HCT116 (cell line): Measurements from ENCODE around the gene ZNF333. TPM values are rescaled to one million over a fixed set of nuclear protein-coding genes. Genes with fewer than 3 reads are reported as not detected.

Source experiments
- ATAC-seq: fragments of 200-7000 bp; cut with Tn5 transposase; 2 replicates; pipeline ENCODE4 v1.9.1; 2020; ENCODE audit warnings: mild to moderate bottlenecking, moderate library complexity
- BruUV-seq: library from RNA; stranded (reverse); fragments of 400-500 nt; replicated peaks from 2 replicates; lab custom pipeline; 2021; lab: Mats Ljungman, UMichigan
- CTCF ChIA-PET: fragments of 300-600 bp; sonication (Branson Sonifier 250); formaldehyde crosslinking; loops from one replicate; lab custom pipeline; 2021; ENCODE audit warnings: antibody characterized with exemption; lab: Charles Lee
- POLR2A ChIA-PET: fragments of 300-600, 350-600 bp; sonication (Branson Sonifier 250); formaldehyde crosslinking; loops from one replicate; lab custom pipeline; 2021; ENCODE audit warnings: antibody characterized with exemption; lab: Charles Lee
- RAD21 ChIA-PET, 2 experiments: fragments of 300-600 bp; sonication (Branson Sonifier 250); formaldehyde crosslinking; loops; one replicate each; lab custom pipeline; 2023; ENCODE audit warnings: low total read pairs in 2 of 2; ENCODE audit not compliant: uncharacterized antibody in 2 of 2, unreplicated experiment in 2 of 2, low non-redundant PET in 1 of 2; lab: Charles Lee
- DNase-seq: peaks from one replicate; pipeline ENCODE4 v3.0.0-alpha.2; 2010; ENCODE audit warnings: low read depth, low spot score
- H2AFZ ChIP-seq: fragments of 200-600 bp; shearing (Covaris generic), sonication (generic); 2 replicates; pipeline ENCODE4 v1.6.1; 2017; ENCODE audit warnings: low read depth, mixed run types, mixed read lengths, antibody characterized with exemption, low read length; ENCODE audit not compliant: poor library complexity, severe bottlenecking
- H3K27ac ChIP-seq: 2 replicates; pipeline ENCODE4 v1.5.1; 2012; ENCODE audit warnings: low read depth, low read length
- H3K27me3 ChIP-seq: fragments of 200-600 bp; sonication (generic); 2 replicates; pipeline ENCODE4 v1.6.1; 2016; ENCODE audit warnings: mixed run types, low read length, mixed read lengths; ENCODE audit not compliant: insufficient read depth
- H3K36me3 ChIP-seq, 2 experiments: fragments of 200-500 bp in 1 of 2; fragments of 200-600 bp in 1 of 2; sonication (Bioruptor generic) in 1 of 2; sonication (generic) in 1 of 2; 2 replicates each; pipeline versions ENCODE4 v1.5.1 to v1.6.1; 2014 to 2016; ENCODE audit warnings: low read length in 2 of 2, inconsistent platforms in 1 of 2, mixed read lengths in 1 of 2, mixed run types in 1 of 2; ENCODE audit not compliant: insufficient read depth in 2 of 2, control insufficient read depth in 1 of 2
- H3K4me1 ChIP-seq, 2 experiments: fragments of 200-600 bp in 1 of 2; sonication (generic) in 1 of 2; 2 replicates each; pipeline versions ENCODE4 v1.5.1 to v1.6.1; 2012 to 2017; ENCODE audit warnings: low read length in 2 of 2, inconsistent platforms in 1 of 2, mild to moderate bottlenecking in 1 of 2, mixed read lengths in 1 of 2, mixed run types in 1 of 2, moderate library complexity in 1 of 2; ENCODE audit not compliant: insufficient read depth in 2 of 2, control insufficient read depth in 1 of 2
- H3K4me2 ChIP-seq: fragments of 200-600 bp; sonication (generic); 2 replicates; pipeline ENCODE4 v1.6.1; 2017; ENCODE audit warnings: mixed run types, low read length, mixed read lengths
- H3K4me3 ChIP-seq, 2 experiments: fragments of 200-600 bp in 1 of 2; sonication (generic) in 1 of 2; replicated peaks in 1 of 2; 2 replicates each; pipeline ENCODE4 v1.5.1; 2011 to 2016; ENCODE audit warnings: low read length in 2 of 2, control low read depth in 1 of 2, low read depth in 1 of 2, mild to moderate bottlenecking in 1 of 2, mixed read lengths in 1 of 2, mixed run types in 1 of 2
- H3K79me2 ChIP-seq: fragments of 200-600 bp; sonication (generic); 2 replicates; pipeline ENCODE4 v1.6.1; 2017; ENCODE audit warnings: mild to moderate bottlenecking, mixed run types, low read length, moderate library complexity, mixed read lengths; ENCODE audit not compliant: insufficient read depth
- H3K9ac ChIP-seq: fragments of 200-600 bp; sonication (generic); 2 replicates; pipeline ENCODE4 v1.6.1; 2016; ENCODE audit warnings: low read length, mixed read lengths
- H3K9me2 ChIP-seq: fragments of 200-600 bp; sonication (generic), shearing (Covaris generic); 2 replicates; pipeline ENCODE4 v1.6.1; 2017; ENCODE audit warnings: mixed run types, mild to moderate bottlenecking, moderate library complexity; ENCODE audit not compliant: insufficient read depth
- H3K9me3 ChIP-seq, 2 experiments: fragments of 200-500 bp in 1 of 2; fragments of 200-600 bp in 1 of 2; sonication (Bioruptor generic) in 1 of 2; sonication (generic) in 1 of 2; 2 replicates each; pipeline ENCODE4 v1.6.1; 2014 to 2017; ENCODE audit warnings: low read length in 2 of 2, mixed read lengths in 2 of 2, inconsistent platforms in 1 of 2, low read depth in 1 of 2, mild to moderate bottlenecking in 1 of 2, mixed run types in 1 of 2, moderate library complexity in 1 of 2; ENCODE audit not compliant: control insufficient read depth in 1 of 2, insufficient read depth in 1 of 2
- H4K20me1 ChIP-seq: fragments of 200-600 bp; sonication (generic), shearing (Covaris generic); 2 replicates; pipeline ENCODE4 v1.6.1; 2017; ENCODE audit warnings: mixed run types, mild to moderate bottlenecking, moderate library complexity; ENCODE audit not compliant: insufficient read depth
- CBX3 ChIP-seq: IDR thresholded peaks from 2 replicates; pipeline ENCODE4 v1.6.1; 2012; ENCODE audit warnings: low read depth
- CEBPB ChIP-seq: IDR thresholded peaks from 2 replicates; pipeline ENCODE4 v1.6.1; 2012; ENCODE audit warnings: low read depth
- CTCF ChIP-seq, 3 experiments: fragments of 200-600 bp in 1 of 3; sonication (generic) in 1 of 3; IDR thresholded peaks in 2 of 3; conservative IDR thresholded peaks in 1 of 3; 2 replicates each; pipeline ENCODE4 v1.5.1; 2012 to 2017; ENCODE audit warnings: low read depth in 2 of 3, low read length in 2 of 3, antibody characterized with exemption in 1 of 3, borderline replicate concordance in 1 of 3, control low read depth in 1 of 3, mild to moderate bottlenecking in 1 of 3, mixed read lengths in 1 of 3, mixed run types in 1 of 3, moderate library complexity in 1 of 3; ENCODE audit not compliant: insufficient read depth in 1 of 3
- EGR1 ChIP-seq: IDR thresholded peaks from 2 replicates; pipeline ENCODE4 v1.6.1; 2012; ENCODE audit warnings: low read depth
- JUND ChIP-seq: IDR thresholded peaks from 2 replicates; pipeline ENCODE4 v1.6.1; 2012
- POLR2AphosphoS5 ChIP-seq: IDR thresholded peaks from 2 replicates; pipeline ENCODE4 v1.6.1; 2011; ENCODE audit warnings: mild to moderate bottlenecking, low read depth, low read length, moderate library complexity
- SP1 ChIP-seq: IDR thresholded peaks from 2 replicates; pipeline ENCODE4 v1.6.1; 2012; ENCODE audit warnings: low read depth
- YY1 ChIP-seq: IDR thresholded peaks from 2 replicates; pipeline ENCODE4 v1.6.1; 2011; ENCODE audit warnings: low read length, low read depth, moderate library complexity, mild to moderate bottlenecking; ENCODE audit not compliant: insufficient replicate concordance; ENCODE audit errors: extremely low read depth
- ZNF274 ChIP-seq: fragments of 200-500 bp; sonication (Bioruptor generic); IDR thresholded peaks from 2 replicates; pipeline ENCODE4 v1.6.1; 2014; ENCODE audit warnings: mild to moderate bottlenecking, low read depth, low read length, inconsistent platforms
- intact Hi-C: fragments of 100-400 bp; cut with micrococcal nuclease; formaldehyde crosslinking; loops from 2 replicates; pipeline ENCODE4 v1.10.0; 2022
- total RNA-seq: library from RNA; stranded (reverse); gene quantifications from one replicate; pipeline ENCODE4 v1.2.1, GENCODE V29; 2021; ENCODE audit not compliant: unreplicated experiment
- TF ChIP-seq, protein P1 (sequence below): IDR thresholded peaks from 2 replicates; pipeline ENCODE4 v1.6.1; 2011; ENCODE audit warnings: mild to moderate bottlenecking, low read length, moderate library complexity; ENCODE audit not compliant: insufficient replicate concordance; ENCODE audit errors: extremely low read depth
- TF ChIP-seq, protein P2 (sequence below): IDR thresholded peaks from 2 replicates; pipeline ENCODE4 v1.6.1; 2012; ENCODE audit warnings: low read depth

ZNF333 gene
- total RNA-seq, 1 experiment from 2014 or later, result 9.2 TPM

- no peak overlapping the region for H3K4me2 ChIP-seq
- ATAC-seq, result no peak
- TF ChIP-seq EGR1 (no peak), POLR2AphosphoS5 (no peak), SP1 (no peak), JUND (no peak), CBX3 (no peak), YY1 (no peak), ZNF274 (no peak), CEBPB (no peak), CTCF (IDR thresholded peaks at IDR 0.05 in 2 of 3, conservative IDR thresholded peaks at IDR 0.05 in 1 of 3; ENCODE audit: borderline replicate concordance in 1 of 3, insufficient read depth in 1 of 3, low read depth in 2 of 3, low read length in 2 of 3) (no peak)
- TF ChIP-seq, protein P1, sequence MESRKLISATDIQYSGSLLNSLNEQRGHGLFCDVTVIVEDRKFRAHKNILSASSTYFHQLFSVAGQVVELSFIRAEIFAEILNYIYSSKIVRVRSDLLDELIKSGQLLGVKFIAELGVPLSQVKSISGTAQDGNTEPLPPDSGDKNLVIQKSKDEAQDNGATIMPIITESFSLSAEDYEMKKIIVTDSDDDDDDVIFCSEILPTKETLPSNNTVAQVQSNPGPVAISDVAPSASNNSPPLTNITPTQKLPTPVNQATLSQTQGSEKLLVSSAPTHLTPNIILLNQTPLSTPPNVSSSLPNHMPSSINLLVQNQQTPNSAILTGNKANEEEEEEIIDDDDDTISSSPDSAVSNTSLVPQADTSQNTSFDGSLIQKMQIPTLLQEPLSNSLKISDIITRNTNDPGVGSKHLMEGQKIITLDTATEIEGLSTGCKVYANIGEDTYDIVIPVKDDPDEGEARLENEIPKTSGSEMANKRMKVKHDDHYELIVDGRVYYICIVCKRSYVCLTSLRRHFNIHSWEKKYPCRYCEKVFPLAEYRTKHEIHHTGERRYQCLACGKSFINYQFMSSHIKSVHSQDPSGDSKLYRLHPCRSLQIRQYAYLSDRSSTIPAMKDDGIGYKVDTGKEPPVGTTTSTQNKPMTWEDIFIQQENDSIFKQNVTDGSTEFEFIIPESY, result no peak
- TF ChIP-seq, protein P2, sequence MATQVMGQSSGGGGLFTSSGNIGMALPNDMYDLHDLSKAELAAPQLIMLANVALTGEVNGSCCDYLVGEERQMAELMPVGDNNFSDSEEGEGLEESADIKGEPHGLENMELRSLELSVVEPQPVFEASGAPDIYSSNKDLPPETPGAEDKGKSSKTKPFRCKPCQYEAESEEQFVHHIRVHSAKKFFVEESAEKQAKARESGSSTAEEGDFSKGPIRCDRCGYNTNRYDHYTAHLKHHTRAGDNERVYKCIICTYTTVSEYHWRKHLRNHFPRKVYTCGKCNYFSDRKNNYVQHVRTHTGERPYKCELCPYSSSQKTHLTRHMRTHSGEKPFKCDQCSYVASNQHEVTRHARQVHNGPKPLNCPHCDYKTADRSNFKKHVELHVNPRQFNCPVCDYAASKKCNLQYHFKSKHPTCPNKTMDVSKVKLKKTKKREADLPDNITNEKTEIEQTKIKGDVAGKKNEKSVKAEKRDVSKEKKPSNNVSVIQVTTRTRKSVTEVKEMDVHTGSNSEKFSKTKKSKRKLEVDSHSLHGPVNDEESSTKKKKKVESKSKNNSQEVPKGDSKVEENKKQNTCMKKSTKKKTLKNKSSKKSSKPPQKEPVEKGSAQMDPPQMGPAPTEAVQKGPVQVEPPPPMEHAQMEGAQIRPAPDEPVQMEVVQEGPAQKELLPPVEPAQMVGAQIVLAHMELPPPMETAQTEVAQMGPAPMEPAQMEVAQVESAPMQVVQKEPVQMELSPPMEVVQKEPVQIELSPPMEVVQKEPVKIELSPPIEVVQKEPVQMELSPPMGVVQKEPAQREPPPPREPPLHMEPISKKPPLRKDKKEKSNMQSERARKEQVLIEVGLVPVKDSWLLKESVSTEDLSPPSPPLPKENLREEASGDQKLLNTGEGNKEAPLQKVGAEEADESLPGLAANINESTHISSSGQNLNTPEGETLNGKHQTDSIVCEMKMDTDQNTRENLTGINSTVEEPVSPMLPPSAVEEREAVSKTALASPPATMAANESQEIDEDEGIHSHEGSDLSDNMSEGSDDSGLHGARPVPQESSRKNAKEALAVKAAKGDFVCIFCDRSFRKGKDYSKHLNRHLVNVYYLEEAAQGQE, result no peak
- H4K20me1 ChIP-seq, result no peaks in the 10 kb centered on the region
- no peaks in the 10 kb centered on the region for H3K4me1 ChIP-seq
- H3K79me2 ChIP-seq, result no peaks in the 10 kb centered on the region
- DNase-seq, result no peak
- no peak overlapping the region for H3K4me3 ChIP-seq
- no peaks in the 10 kb centered on the region for H3K27me3 ChIP-seq
- H2AFZ ChIP-seq, result no peak overlapping the region
- intact Hi-C loops, result no loop called here
- no peak overlapping the region for H3K9ac ChIP-seq
- ChIA-PET POLR2A (no interaction called here), RAD21 (no interaction called here), CTCF (no interaction called here)
- no peaks in the 10 kb centered on the region for H3K9me2 ChIP-seq
- H3K27ac ChIP-seq, result no peak overlapping the region
- no TSS peak for BruUV-seq
- peaks cover 6% of the 10 kb centered on the region in 2 experiments; a peak in 3 of 4 replicates for H3K36me3 ChIP-seq
- H3K9me3 ChIP-seq, result no peaks in the 10 kb centered on the region
These were observed 14.0 kb downstream of the ZNF333 start for GRCh38 chr19:14703833-14704232.
